H1 (cell line): ENCODE measurements around the gene CCDC178. TPM values are rescaled to one million over a fixed set of nuclear protein-coding genes. Genes with fewer than 3 reads are reported as not detected.

Experiments
- CTCF ChIA-PET: fragments of 300-600 bp; sonication (Branson Sonifier 250); formaldehyde crosslinking; loops from one replicate; lab custom pipeline; 2021; ENCODE audit not compliant: partially characterized antibody; lab: Charles Lee
- POLR2A ChIA-PET: fragments of 300-600 bp; sonication (Branson Sonifier 250); formaldehyde crosslinking; loops from one replicate; lab custom pipeline; 2021; ENCODE audit warnings: inconsistent platforms; ENCODE audit not compliant: partially characterized antibody; lab: Charles Lee
- DNase-seq, 2 experiments: peaks; one replicate each; pipeline versions ENCODE4 v3.0.0 to v3.0.0-alpha.2; 2010 to 2022; ENCODE audit warnings: low spot score in 2 of 2, low read depth in 1 of 2, mixed read lengths in 1 of 2
- FAIRE-seq: peaks from 2 replicates; lab custom pipeline; 2011; peaks lifted over from hg19 to GRCh38; lab: Jason Lieb, UNC
- H2AFZ ChIP-seq: 2 replicates; pipeline ENCODE4 v1.8.1; 2012; ENCODE audit warnings: low read length, inconsistent platforms
- H2AK5ac ChIP-seq: 2 replicates; pipeline ENCODE4 v1.6.1; 2013; ENCODE audit warnings: low read depth, low read length
- H2BK120ac ChIP-seq: replicated peaks from 2 replicates; pipeline ENCODE3; 2013; ENCODE audit warnings: low read depth, low read length, inconsistent platforms
- H2BK12ac ChIP-seq: 2 replicates; pipeline ENCODE4 v1.6.1; 2013; ENCODE audit warnings: low read depth, low read length
- H2BK15ac ChIP-seq: 2 replicates; pipeline ENCODE4 v1.6.1; 2013; ENCODE audit warnings: low read length
- H2BK20ac ChIP-seq: 2 replicates; pipeline ENCODE4 v1.6.1; 2013; ENCODE audit warnings: low read length
- H2BK5ac ChIP-seq: 2 replicates; pipeline ENCODE4 v1.6.1; 2013; ENCODE audit warnings: low read depth, low read length
- H3K14ac ChIP-seq: 2 replicates; pipeline ENCODE4 v1.6.1; 2013; ENCODE audit warnings: inconsistent platforms; ENCODE audit not compliant: insufficient read length
- H3K18ac ChIP-seq: 2 replicates; pipeline ENCODE4 v1.6.1; 2013; ENCODE audit warnings: low read length; ENCODE audit errors: extremely low read depth
- H3K23ac ChIP-seq: 2 replicates; pipeline ENCODE4 v1.6.1; 2013; ENCODE audit warnings: inconsistent platforms; ENCODE audit not compliant: insufficient read length
- H3K23me2 ChIP-seq: 2 replicates; pipeline ENCODE4 v1.6.1; 2013; ENCODE audit warnings: low read depth, low read length
- H3K27ac ChIP-seq: 2 replicates; pipeline ENCODE4 v1.6.1; 2011; ENCODE audit warnings: low read depth, low read length, inconsistent platforms
- H3K27me3 ChIP-seq, 4 experiments: replicated peaks in 1 of 4; 1 replicate in 1 of 4; 2 replicates in 3 of 4; pipeline versions ENCODE4 v1.6.1 to v1.8.1; 2011 to 2013; ENCODE audit warnings: low read length in 3 of 4, mild to moderate bottlenecking in 3 of 4, inconsistent platforms in 2 of 4, mixed read lengths in 2 of 4, moderate library complexity in 1 of 4; ENCODE audit not compliant: control insufficient read depth in 3 of 4, insufficient read depth in 3 of 4; ENCODE audit errors: extremely low read depth in 1 of 4
- H3K36me3 ChIP-seq, 4 experiments: 2 replicates each; pipeline versions ENCODE4 v1.6.1 to v1.8.1; 2011 to 2013; ENCODE audit warnings: mild to moderate bottlenecking in 4 of 4, low read length in 3 of 4, moderate library complexity in 2 of 4, control low read depth in 1 of 4, inconsistent platforms in 1 of 4; ENCODE audit not compliant: insufficient read depth in 4 of 4, control insufficient read depth in 2 of 4
- H3K4ac ChIP-seq: replicated peaks from 2 replicates; pipeline ENCODE3; 2013; ENCODE audit warnings: low read length, low read depth, mixed read lengths, inconsistent platforms; ENCODE audit not compliant: insufficient read length
- H3K4me1 ChIP-seq, 4 experiments: replicated peaks in 1 of 4; 1 replicate in 1 of 4; 2 replicates in 3 of 4; pipeline versions ENCODE4 v1.6.1 to v1.8.1; 2011 to 2013; ENCODE audit warnings: low read length in 3 of 4, inconsistent platforms in 2 of 4, mixed read lengths in 1 of 4; ENCODE audit not compliant: insufficient read depth in 4 of 4, control insufficient read depth in 3 of 4
- H3K4me2 ChIP-seq, 2 experiments: 2 replicates each; pipeline versions ENCODE4 v1.6.1 to v1.8.1; 2011 to 2013; ENCODE audit warnings: low read depth in 2 of 2, low read length in 2 of 2, control low read depth in 1 of 2, inconsistent platforms in 1 of 2, mild to moderate bottlenecking in 1 of 2; ENCODE audit not compliant: insufficient read depth in 1 of 2
- H3K4me3 ChIP-seq, 4 experiments: fragments of 200-600, 300-600 bp in 1 of 4; sonication (generic), shearing (Covaris generic), sonication (Bioruptor Twin) in 1 of 4; 2 replicates each; pipeline versions ENCODE4 v1.5.1 to v1.8.1; 2011 to 2016; ENCODE audit warnings: low read length in 4 of 4, low read depth in 3 of 4, control low read depth in 2 of 4, inconsistent platforms in 2 of 4, mild to moderate bottlenecking in 2 of 4, mixed read lengths in 1 of 4, moderate library complexity in 1 of 4; ENCODE audit not compliant: insufficient read depth in 2 of 4; ENCODE audit errors: extremely low read depth in 1 of 4
- H3K56ac ChIP-seq: replicated peaks from 2 replicates; pipeline ENCODE3; 2013; ENCODE audit warnings: low read depth, mild to moderate bottlenecking, mixed read lengths, low read length, inconsistent platforms; ENCODE audit not compliant: insufficient read length
- H3K79me1 ChIP-seq: 2 replicates; pipeline ENCODE4 v1.6.1; 2013; ENCODE audit warnings: low read depth, low read length, control low read depth
- H3K79me2 ChIP-seq, 2 experiments: 2 replicates each; pipeline versions ENCODE4 v1.6.1 to v1.8.1; 2012 to 2013; ENCODE audit warnings: low read length in 2 of 2, mild to moderate bottlenecking in 2 of 2, inconsistent platforms in 1 of 2; ENCODE audit not compliant: insufficient read depth in 2 of 2, control insufficient read depth in 1 of 2
- H3K9ac ChIP-seq, 4 experiments: replicated peaks in 1 of 4; 1 replicate in 1 of 4; 2 replicates in 3 of 4; pipeline versions ENCODE4 v1.6.1 to v1.8.1; 2011 to 2013; ENCODE audit warnings: low read depth in 3 of 4, low read length in 3 of 4, control low read depth in 2 of 4, mild to moderate bottlenecking in 2 of 4, moderate library complexity in 2 of 4, inconsistent platforms in 1 of 4; ENCODE audit errors: extremely low read depth in 1 of 4
- H3K9me3 ChIP-seq, 2 experiments: 2 replicates each; pipeline versions ENCODE4 v1.6.1 to v1.8.1; 2012 to 2013; ENCODE audit warnings: mild to moderate bottlenecking in 2 of 2, moderate library complexity in 2 of 2, control low read depth in 1 of 2, inconsistent platforms in 1 of 2, low read depth in 1 of 2, low read length in 1 of 2, mixed read lengths in 1 of 2; ENCODE audit not compliant: insufficient read depth in 2 of 2
- H4K20me1 ChIP-seq, 2 experiments: replicated peaks in 1 of 2; 2 replicates each; pipeline versions ENCODE3 to v1.8.1; 2011 to 2013; ENCODE audit warnings: inconsistent platforms in 2 of 2, low read length in 2 of 2, mild to moderate bottlenecking in 1 of 2; ENCODE audit not compliant: insufficient read depth in 2 of 2, control insufficient read depth in 1 of 2
- H4K5ac ChIP-seq: 2 replicates; pipeline ENCODE4 v1.6.1; 2013; ENCODE audit warnings: low read length, low read depth, mixed read lengths, inconsistent platforms; ENCODE audit not compliant: insufficient read length
- H4K8ac ChIP-seq: 2 replicates; pipeline ENCODE4 v1.8.0; 2013; ENCODE audit warnings: mild to moderate bottlenecking, moderate library complexity, low read length, inconsistent platforms; ENCODE audit not compliant: insufficient read depth; ENCODE audit errors: extremely low read depth
- H4K91ac ChIP-seq: replicated peaks from 2 replicates; pipeline ENCODE3; 2013; ENCODE audit warnings: low read length, mixed read lengths, inconsistent platforms; ENCODE audit not compliant: insufficient read length
- BRCA1 ChIP-seq: IDR thresholded peaks from 2 replicates; pipeline ENCODE4 v1.6.1; 2012; ENCODE audit warnings: low read depth, low read length, improper control_type of control experiment
- KDM1A ChIP-seq: fragments of 200-600, 300-600 bp; sonication (generic); IDR thresholded peaks from 2 replicates; pipeline ENCODE4 v1.7.1; 2016; ENCODE audit warnings: mild to moderate bottlenecking, low read length, borderline replicate concordance
- RFX5 ChIP-seq: IDR thresholded peaks from 2 replicates; pipeline ENCODE4 v1.6.1; 2011; ENCODE audit warnings: low read depth, low read length, improper control_type of control experiment, borderline replicate concordance
- WGBS, 2 experiments: shearing (Covaris generic) in 1 of 2; methylation state at CpG; one replicate each; pipeline versions ENCODE4 v1.1.6 to v1.1.7; 2013 to 2015; ENCODE audit warnings: low lambda C conversion rate in 2 of 2, mixed read lengths in 2 of 2, inconsistent platforms in 1 of 2, low coverage in 1 of 2, missing lambda C conversion rate in 1 of 2; ENCODE audit not compliant: insufficient replicate concordance in 2 of 2, insufficient coverage in 1 of 2, insufficient read length in 1 of 2; ENCODE audit errors: extremely low coverage in 1 of 2, missing lambda C conversion rate in 1 of 2; 5-methylcytosine and 5-hydroxymethylcytosine counted together
- polyA plus RNA-seq, 7 experiments: library from polyadenylated mRNA; depleted of rRNA in 3 of 7; stranded (reverse) in 5 of 7; unstranded in 2 of 7; fragments of >200 nt in 5 of 7; fragments of 200-250 nt in 2 of 7; gene quantifications; 1 replicate in 5 of 7; 2 replicates in 1 of 7; 4 replicates in 1 of 7; pipeline versions ENCODE4 v1.2.1 to v1.2.3, GENCODE V29; 2011 to 2013; ENCODE audit warnings: missing spikeins in 2 of 7, mixed read lengths in 2 of 7
- total RNA-seq: library from RNA; stranded (reverse); fragmentation: NEBNext Ultra II Directional; extraction: Animal tissue kit (Norgen Biotek cat#: 25700); gene quantifications from 2 replicates; pipeline ENCODE4 v1.2.1, GENCODE V29; 2021

The CCDC178 gene
- total and polyA plus RNA-seq, 2 of the 8 experiments (the other 6 are each of a cell fraction or from before 2014, with no cell fraction given), result not detected

DNA sequence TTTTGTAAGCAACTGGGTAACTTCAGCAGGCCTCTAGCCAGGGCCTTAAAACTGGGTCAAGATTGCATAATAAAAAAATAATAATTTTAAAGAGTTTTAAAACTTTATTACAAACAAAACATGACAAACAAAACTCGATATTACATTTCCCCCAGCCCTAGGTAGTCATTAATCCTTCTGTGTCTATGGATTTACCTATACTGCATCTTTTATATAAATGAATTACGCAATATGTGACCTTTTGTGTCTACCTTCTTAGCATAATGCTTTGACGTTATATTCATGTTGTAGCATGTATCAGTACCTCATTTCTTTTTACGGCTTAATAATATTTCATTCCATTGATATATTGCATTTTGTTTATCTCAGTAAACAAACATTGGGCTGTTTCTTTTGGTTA, 113.5 kb downstream of the CCDC178 start:
- Histone ChIP-seq H2BK5ac (no peak overlapping the region), H2BK15ac (no peak overlapping the region), H4K8ac (no peak overlapping the region), H3K36me3 (no peaks in the 10 kb centered on the region), H3K4ac (no peak overlapping the region), H3K4me1 (no peaks in the 10 kb centered on the region), H3K56ac (no peak overlapping the region), H3K79me1 (no peaks in the 10 kb centered on the region), H4K91ac (no peak overlapping the region), H3K4me3 (no peak overlapping the region), H4K5ac (no peak overlapping the region), H3K9me3 (no peaks in the 10 kb centered on the region), H3K18ac (no peak overlapping the region), H2BK12ac (no peak overlapping the region)
- no peak for FAIRE-seq
- POLR2A ChIA-PET, result no interaction called here
- TF ChIP-seq KDM1A (no peak), RFX5 (no peak), BRCA1 (no peak)
- TF ChIP-seq, all 59 proteins: peak for 0
- Histone ChIP-seq H3K23ac (no peak overlapping the region), H2AK5ac (no peak overlapping the region), H2BK120ac (no peak overlapping the region), H3K27me3 (no peaks in the 10 kb centered on the region), H3K79me2 (no peaks in the 10 kb centered on the region), H4K20me1 (no peaks in the 10 kb centered on the region), H3K14ac (no peak overlapping the region), H2BK20ac (no peak overlapping the region), H3K27ac (no peak overlapping the region), H3K4me2 (no peak overlapping the region), H3K9ac (no peak overlapping the region), H3K23me2 (no peaks in the 10 kb centered on the region), H2AFZ (no peak overlapping the region)
- CTCF ChIA-PET, result no interaction called here
- 80% methylated on average over 4 of the region's 4 CpGs; no CpG with 5 or more reads in 1 of the 2 experiments for WGBS, 2 experiments
- no peak for DNase-seq
